H1 (cell line): ENCODE results near the gene EIF2S2. TPM values are rescaled to one million over a fixed set of nuclear protein-coding genes. Genes with fewer than 3 reads are reported as not detected.

Source experiments
- RNF2 ChIP-seq: fragments of 200-900, 300-1000 bp; sonication (generic); IDR thresholded peaks from 2 replicates; pipeline ENCODE4 v1.7.1; 2016; ENCODE audit warnings: borderline replicate concordance, low read depth, mild to moderate bottlenecking, antibody characterized with exemption, low read length; ENCODE audit not compliant: poor library complexity, severe bottlenecking; ENCODE audit errors: missing control alignments
- polyA plus RNA-seq, 7 experiments: library from polyadenylated mRNA; depleted of rRNA in 3 of 7; stranded (reverse) in 5 of 7; unstranded in 2 of 7; fragments of >200 nt in 5 of 7; fragments of 200-250 nt in 2 of 7; gene quantifications; 1 replicate in 5 of 7; 2 replicates in 1 of 7; 4 replicates in 1 of 7; pipeline versions ENCODE4 v1.2.1 to v1.2.3, GENCODE V29; 2011 to 2013; ENCODE audit warnings: missing spikeins in 2 of 7, mixed read lengths in 2 of 7
- total RNA-seq: library from RNA; stranded (reverse); fragmentation: NEBNext Ultra II Directional; extraction: Animal tissue kit (Norgen Biotek cat#: 25700); gene quantifications from 2 replicates; pipeline ENCODE4 v1.2.1, GENCODE V29; 2021

Gene EIF2S2
- total and polyA plus RNA-seq, 2 of the 8 experiments (the other 6 are each of a cell fraction or from before 2014, with no cell fraction given) = 59.5 to 142 TPM

DNA sequence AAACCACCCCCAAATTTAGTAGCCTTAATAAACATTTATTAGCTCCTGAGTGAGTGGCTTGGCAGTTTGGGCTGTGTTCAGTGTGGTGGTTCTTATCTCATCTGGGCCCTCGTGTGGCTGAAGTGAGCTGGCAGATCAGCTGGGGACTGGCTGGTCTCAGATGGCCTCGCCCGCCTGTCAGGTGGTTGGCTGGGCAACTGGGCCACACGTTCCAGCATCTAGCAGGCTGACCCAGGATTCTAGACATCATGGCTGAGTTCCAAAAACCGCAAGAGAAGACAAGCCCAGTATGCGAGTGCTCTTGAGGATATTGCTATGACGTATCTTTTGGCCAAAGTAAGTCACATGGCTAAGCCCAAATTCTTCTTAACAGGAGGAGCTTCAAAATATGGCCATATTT is 28.9 kb downstream of the EIF2S2 start (continued):
- TF ChIP-seq RNF2 = no peak
